Loucy (cell line): ENCODE measurements around the gene TICAM2.
A peak's percentile ranks its signal among the peaks of the same experiment; 100 is the strongest.

Experiments
- H2AFZ ChIP-seq: fragments of 200-600 bp; sonication (generic); 2 replicates; pipeline ENCODE4 v1.6.0; 2016; ENCODE audit warnings: antibody characterized with exemption, mild to moderate bottlenecking, low read length, moderate library complexity
- H3F3A ChIP-seq: fragments of 200-600 bp; 2 replicates; pipeline ENCODE4 v1.6.0; 2016; ENCODE audit warnings: antibody characterized with exemption, low read depth, mild to moderate bottlenecking
- H3K27me3 ChIP-seq: fragments of 200-600 bp; sonication (generic); 2 replicates; pipeline ENCODE4 v1.6.1; 2014; ENCODE audit warnings: low read length, mild to moderate bottlenecking; ENCODE audit not compliant: insufficient read depth, poor library complexity, severe bottlenecking
- H3K36me3 ChIP-seq: fragments of 200-600 bp; sonication (generic); 2 replicates; pipeline ENCODE4 v1.6.1; 2016; ENCODE audit warnings: low read length; ENCODE audit not compliant: insufficient read depth
- H3K4me1 ChIP-seq: fragments of 200-600 bp; sonication (generic); 2 replicates; pipeline ENCODE4 v1.5.1; 2014; ENCODE audit warnings: low read length, mild to moderate bottlenecking; ENCODE audit not compliant: insufficient read depth, poor library complexity, severe bottlenecking
- H3K4me2 ChIP-seq: fragments of 200-600 bp; sonication (generic); 2 replicates; pipeline ENCODE4 v1.6.0; 2014; ENCODE audit warnings: antibody characterized with exemption, low read length, low read depth, mild to moderate bottlenecking; ENCODE audit not compliant: poor library complexity, severe bottlenecking
- H3K4me3 ChIP-seq: fragments of 200-600 bp; sonication (generic); 2 replicates; pipeline ENCODE4 v1.5.1; 2014; ENCODE audit warnings: low read length, mild to moderate bottlenecking, mixed read lengths; ENCODE audit not compliant: poor library complexity, severe bottlenecking
- H3K79me2 ChIP-seq: fragments of 200-600 bp; sonication (generic); 2 replicates; pipeline ENCODE4 v1.6.1; 2014; ENCODE audit warnings: low read length; ENCODE audit not compliant: insufficient read depth
- H3K9ac ChIP-seq: fragments of 200-600 bp; sonication (generic); 2 replicates; pipeline ENCODE4 v1.6.0; 2014; ENCODE audit warnings: mild to moderate bottlenecking, low read depth, low read length, moderate library complexity; ENCODE audit not compliant: poor library complexity, severe bottlenecking
- H3K9me2 ChIP-seq: fragments of 200-600 bp; sonication (generic); replicated peaks from 2 replicates; pipeline ENCODE4 v1.6.1; 2016; ENCODE audit warnings: low read depth, low read length, mixed read lengths
- H3K9me3 ChIP-seq: fragments of 200-600 bp; sonication (generic); 2 replicates; pipeline ENCODE4 v1.6.1; 2014; ENCODE audit warnings: mild to moderate bottlenecking, antibody characterized with exemption, low read length, low read depth; ENCODE audit not compliant: insufficient read depth
- H4K20me1 ChIP-seq: fragments of 200-600 bp; sonication (generic); 2 replicates; pipeline ENCODE4 v1.6.0; 2014; ENCODE audit warnings: antibody characterized with exemption, low read length, mild to moderate bottlenecking; ENCODE audit not compliant: insufficient read depth, poor library complexity, severe bottlenecking
- EZH2phosphoT487 ChIP-seq: fragments of 200-600 bp; IDR thresholded peaks from 2 replicates; pipeline ENCODE4 v1.6.1; 2018; ENCODE audit warnings: antibody characterized with exemption, mild to moderate bottlenecking, moderate library complexity, borderline replicate concordance
- TF ChIP-seq, protein P1 (sequence below): fragments of 200-600 bp; sonication (generic); conservative IDR thresholded peaks from 2 replicates; pipeline ENCODE4 v1.5.1; 2014; ENCODE audit warnings: mild to moderate bottlenecking, antibody characterized with exemption, low read length

TICAM2 gene

GRCh38 chr5:115559524-115559923 is 42.8 kb downstream of the TICAM2 start:
- no peaks in the 10 kb centered on the region for H3F3A ChIP-seq
- no peak overlapping the region for H2AFZ ChIP-seq
- H3K27me3 ChIP-seq: no peaks in the 10 kb centered on the region
- H3K9me2 ChIP-seq: no peaks in the 10 kb centered on the region
- H3K4me2 ChIP-seq: no peak overlapping the region
- peaks cover 5% of the 10 kb centered on the region for H3K4me1 ChIP-seq
- no peak overlapping the region for H3K4me3 ChIP-seq
- no peaks in the 10 kb centered on the region for H3K36me3 ChIP-seq
- no peak overlapping the region for H3K9ac ChIP-seq
- no peaks in the 10 kb centered on the region for H4K20me1 ChIP-seq
- H3K9me3 ChIP-seq: no peaks in the 10 kb centered on the region
- no peak for TF ChIP-seq EZH2phosphoT487
- TF ChIP-seq, protein P1, sequence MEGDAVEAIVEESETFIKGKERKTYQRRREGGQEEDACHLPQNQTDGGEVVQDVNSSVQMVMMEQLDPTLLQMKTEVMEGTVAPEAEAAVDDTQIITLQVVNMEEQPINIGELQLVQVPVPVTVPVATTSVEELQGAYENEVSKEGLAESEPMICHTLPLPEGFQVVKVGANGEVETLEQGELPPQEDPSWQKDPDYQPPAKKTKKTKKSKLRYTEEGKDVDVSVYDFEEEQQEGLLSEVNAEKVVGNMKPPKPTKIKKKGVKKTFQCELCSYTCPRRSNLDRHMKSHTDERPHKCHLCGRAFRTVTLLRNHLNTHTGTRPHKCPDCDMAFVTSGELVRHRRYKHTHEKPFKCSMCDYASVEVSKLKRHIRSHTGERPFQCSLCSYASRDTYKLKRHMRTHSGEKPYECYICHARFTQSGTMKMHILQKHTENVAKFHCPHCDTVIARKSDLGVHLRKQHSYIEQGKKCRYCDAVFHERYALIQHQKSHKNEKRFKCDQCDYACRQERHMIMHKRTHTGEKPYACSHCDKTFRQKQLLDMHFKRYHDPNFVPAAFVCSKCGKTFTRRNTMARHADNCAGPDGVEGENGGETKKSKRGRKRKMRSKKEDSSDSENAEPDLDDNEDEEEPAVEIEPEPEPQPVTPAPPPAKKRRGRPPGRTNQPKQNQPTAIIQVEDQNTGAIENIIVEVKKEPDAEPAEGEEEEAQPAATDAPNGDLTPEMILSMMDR: no peak
- H3K79me2 ChIP-seq: no peaks in the 10 kb centered on the region

DNA sequence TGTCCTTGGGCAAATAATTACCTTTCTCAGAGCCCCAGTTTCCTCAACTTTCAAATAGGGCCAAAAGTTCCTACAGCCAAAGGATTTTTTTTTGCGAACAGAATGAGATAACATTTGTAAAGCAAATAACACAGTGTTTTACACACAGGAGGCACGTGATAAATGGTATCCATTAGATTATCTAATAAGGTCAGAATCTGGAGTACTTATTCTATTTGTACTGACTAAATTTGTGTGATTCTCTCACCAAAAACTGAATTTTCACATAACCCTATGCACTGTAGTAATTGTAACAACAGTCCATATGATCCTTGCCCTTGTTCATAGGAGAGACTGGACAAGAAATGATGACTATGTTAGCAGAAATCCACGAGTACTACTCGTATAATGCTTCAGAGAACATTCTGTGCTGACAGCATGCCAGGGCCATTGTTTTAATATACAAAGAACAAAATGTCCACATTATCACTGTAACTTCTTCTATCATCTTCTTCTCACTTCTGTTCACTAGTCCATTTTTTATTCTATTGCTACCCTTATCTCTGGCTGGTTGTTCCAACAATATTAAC is 43.8 kb downstream of the TICAM2 start:
- H3K79me2 ChIP-seq: no peaks in the 10 kb centered on the region
- H3F3A ChIP-seq: no peaks in the 10 kb centered on the region
- H3K9ac ChIP-seq: no peak overlapping the region
- no peak overlapping the region for H3K4me2 ChIP-seq
- no peaks in the 10 kb centered on the region for H3K9me2 ChIP-seq
- TF ChIP-seq, protein P1: no peak
- no peak for TF ChIP-seq EZH2phosphoT487
- no peaks in the 10 kb centered on the region for H3K27me3 ChIP-seq
- H2AFZ ChIP-seq: no peak overlapping the region
- no peak overlapping the region for H3K4me3 ChIP-seq
- H3K9me3 ChIP-seq: no peaks in the 10 kb centered on the region
- no peaks in the 10 kb centered on the region for H4K20me1 ChIP-seq
- peaks cover 5% of the 10 kb centered on the region for H3K4me1 ChIP-seq
- H3K36me3 ChIP-seq: no peaks in the 10 kb centered on the region

DNA sequence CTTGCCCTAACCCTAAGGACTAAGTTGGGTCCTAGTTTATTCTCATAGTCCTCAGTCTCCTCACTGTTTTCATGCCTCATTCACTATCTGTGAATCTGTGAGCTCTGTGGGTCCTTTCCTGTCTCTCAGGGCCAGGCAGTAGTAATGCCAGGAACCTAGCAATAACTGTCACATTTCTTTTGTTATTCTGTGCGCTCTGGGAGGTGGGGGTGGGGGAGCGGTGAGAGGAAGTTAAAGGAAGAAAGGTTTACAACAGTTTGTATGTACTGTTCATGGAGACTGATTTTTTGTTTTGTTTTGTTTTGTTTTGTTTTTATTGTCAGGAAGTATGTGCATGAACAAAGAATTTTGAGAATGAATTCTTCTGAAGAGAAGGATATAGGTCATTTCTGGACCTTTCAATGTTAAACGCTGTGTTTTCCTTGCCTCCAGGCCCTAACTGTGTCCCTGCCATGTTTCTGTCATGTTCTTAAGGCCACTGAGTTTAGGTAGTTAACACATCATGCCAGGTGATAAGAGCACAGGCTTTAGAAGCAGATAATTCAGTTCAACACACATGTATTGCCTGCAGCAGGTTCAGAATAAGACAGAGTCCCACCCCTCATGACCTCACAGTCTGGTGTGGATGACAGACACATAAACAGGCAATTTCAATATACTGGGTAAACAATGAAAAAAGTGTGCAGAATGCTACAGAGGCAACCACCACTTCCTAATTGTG is 44.5 kb downstream of the TICAM2 start:
- no peak for TF ChIP-seq EZH2phosphoT487
- TF ChIP-seq, protein P1: no peak
- H3K27me3 ChIP-seq: no peaks in the 10 kb centered on the region
- H3K9me2 ChIP-seq: no peaks in the 10 kb centered on the region
- no peaks in the 10 kb centered on the region for H3K36me3 ChIP-seq
- H3K9me3 ChIP-seq: no peaks in the 10 kb centered on the region
- no peaks in the 10 kb centered on the region for H3K79me2 ChIP-seq
- H4K20me1 ChIP-seq: no peaks in the 10 kb centered on the region
- peaks cover 5% of the 10 kb centered on the region for H3K4me1 ChIP-seq
- H2AFZ ChIP-seq: peak overlapping the region; percentile 57
- H3F3A ChIP-seq: no peaks in the 10 kb centered on the region
- H3K9ac ChIP-seq: no peak overlapping the region
- no peak overlapping the region for H3K4me3 ChIP-seq
- no peak overlapping the region for H3K4me2 ChIP-seq
